HG03039 (cell line): ENCODE data around the gene WNT7A.

Source experiments
- ATAC-seq: cut with Tn5 transposase; IDR thresholded peaks from one replicate; pipeline ENCODE4 v1.9.1; 2021; ENCODE audit warnings: mild to moderate bottlenecking, moderate library complexity; ENCODE audit not compliant: unreplicated experiment

The WNT7A gene

DNA sequence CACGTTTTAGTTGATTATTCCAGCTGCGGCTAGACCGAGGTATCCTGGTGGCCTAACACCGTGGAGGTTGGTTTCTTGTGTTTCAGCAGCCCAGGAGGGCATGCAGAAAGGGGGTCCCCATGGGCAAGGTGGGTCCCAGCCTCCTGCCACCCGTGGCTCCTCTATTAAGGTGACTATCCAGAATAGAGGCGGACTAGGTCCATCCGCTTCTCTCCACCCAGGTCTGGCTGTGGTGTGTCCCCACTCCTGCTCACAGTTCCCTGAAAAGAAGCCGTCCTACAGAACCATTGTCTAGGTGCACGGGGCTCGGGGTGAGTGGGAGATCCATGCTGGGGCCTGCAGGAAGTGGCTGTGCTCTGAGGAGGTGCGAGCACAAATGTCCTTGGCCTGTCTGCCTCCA, 81.5 kb downstream of the WNT7A start:
- no peak for ATAC-seq

DNA sequence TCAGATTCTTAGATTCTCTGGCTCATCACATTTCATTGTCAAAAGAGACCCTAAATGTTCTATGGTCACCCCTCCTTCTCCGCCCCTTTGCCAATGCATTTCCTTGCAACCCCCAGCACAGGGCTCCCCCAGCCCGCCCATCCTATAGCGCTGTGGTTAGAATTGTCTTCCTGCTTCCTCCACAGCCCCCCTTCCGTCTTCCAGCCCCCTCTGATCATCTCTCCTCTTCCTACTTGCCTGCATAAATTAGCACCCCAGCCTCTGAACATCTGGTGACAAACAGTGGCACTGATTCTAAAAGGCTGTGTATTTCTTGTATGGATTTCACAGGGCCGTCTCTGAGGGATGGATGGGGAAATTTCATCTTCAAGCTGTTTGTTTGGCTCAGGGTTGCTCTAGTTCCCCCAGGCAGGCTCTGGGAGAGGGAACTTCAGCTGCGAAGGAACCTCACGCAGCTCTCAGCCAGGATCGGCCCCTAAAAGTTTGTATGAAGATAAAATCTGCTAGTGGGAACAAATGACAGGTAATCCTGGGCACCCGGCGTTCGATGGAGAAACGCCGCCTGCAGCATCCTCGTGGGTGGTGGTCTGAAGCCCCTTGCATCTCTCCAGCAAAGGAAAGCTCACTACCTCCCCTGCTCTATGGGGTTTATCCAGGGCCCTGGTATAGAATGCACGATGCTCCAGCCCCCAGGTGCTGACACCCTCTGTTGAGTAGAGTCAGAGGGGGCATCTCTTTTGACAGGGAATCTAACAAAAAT, 83.0 kb downstream of the WNT7A start:
- ATAC-seq, result no peak

DNA sequence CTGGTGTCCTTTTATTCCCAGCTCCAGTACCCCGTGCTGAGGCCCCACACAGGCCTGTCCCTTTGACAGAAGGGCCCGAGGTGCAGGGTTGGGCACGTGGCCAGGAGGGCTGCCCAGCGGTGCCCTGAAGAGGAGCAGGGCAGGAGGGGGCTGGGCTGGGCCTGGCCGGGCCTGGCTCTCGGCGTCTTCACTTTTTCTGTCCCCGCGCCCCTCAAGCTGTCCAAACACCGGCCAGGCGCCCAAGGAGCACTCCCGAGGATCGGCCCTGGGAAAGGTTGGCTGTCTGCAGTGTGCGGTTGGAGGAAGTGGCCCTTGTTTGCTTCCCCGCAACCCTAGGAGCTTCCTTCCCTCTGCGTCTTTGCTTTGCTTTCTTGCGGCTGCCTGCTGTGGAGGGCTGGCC, 84.1 kb downstream of the WNT7A start:
- no peak for ATAC-seq

DNA sequence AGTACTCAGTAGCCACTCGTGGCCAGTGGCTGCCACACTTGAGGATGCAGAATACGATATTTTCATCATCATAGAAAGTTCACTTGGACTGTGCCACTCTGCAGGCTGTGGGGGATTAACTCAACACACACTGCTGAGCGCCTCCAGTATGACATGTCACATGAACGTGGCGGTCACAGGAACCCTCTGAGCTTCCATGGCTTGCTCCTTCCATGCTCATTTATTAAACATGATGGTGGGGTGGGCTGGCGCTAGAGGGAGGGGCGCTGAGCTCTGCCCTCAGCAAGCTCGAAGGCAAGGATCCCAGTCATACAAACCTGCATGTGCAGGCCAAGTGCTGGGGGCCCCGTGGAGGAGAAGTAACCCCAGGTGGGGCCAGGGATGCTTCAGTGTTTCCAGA, 85.5 kb downstream of the WNT7A start:
- ATAC-seq, result no peak

DNA sequence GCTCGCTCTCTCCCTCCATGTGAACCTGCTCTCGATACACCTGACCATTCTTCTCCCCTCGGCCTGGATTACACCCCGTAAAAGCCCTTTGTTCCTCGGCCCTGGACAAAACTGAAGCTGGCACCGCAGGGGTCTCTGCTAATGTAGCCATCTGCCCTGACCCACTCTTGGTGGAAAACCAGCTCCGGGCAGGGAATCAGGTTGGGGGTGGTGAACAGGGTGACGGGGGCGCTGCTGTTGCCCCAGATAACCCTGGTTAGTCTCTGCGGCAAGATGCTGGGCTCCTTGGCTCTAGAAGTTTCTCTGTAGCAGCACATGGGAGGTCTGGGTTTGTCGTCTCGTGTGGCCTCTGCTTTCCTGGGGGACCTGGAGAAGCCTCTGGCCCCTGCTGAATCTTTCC, 86.4 kb downstream of the WNT7A start:
- ATAC-seq, result no peak

DNA sequence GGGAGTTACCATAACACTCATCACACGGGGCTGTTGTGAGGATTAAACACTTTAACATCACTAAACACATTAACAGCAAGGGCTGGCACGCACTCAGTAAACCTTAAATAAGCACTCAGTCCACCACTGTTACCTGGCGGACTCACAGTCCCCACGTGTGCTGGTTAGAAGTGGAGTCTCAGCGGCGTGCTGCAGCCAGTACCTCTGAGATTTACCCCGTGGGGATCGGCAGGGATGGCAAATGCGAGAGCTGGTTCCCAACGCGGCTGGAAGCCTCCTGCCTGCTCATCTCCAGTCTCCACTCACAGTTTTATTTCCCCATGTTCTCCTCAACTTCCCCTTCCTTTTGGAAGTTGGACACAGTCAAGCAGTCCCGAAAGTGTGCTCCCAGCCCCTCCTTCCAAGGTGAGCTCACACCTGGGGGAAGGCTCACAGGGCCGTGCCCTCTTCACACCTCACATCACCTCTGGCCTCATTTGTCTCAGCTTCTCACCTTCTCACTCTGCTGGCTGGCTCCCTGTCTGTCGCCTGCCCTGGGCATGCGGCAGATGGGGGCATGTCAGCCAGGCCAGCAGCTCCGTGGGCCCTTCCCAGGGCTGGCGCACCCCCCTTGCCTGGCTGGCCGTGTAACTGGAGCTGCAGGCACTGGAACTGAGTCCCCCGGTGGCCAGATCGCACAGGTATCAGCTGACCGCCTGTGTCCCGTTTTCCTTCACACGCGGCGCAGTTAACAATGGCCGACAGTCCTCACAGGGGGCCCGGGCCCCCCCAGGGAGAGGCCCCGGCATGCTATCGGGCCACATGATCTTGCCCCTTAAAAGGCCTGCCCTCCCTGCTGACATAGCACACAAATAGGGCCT, 87.1 kb downstream of the WNT7A start:
- no peak for ATAC-seq

DNA sequence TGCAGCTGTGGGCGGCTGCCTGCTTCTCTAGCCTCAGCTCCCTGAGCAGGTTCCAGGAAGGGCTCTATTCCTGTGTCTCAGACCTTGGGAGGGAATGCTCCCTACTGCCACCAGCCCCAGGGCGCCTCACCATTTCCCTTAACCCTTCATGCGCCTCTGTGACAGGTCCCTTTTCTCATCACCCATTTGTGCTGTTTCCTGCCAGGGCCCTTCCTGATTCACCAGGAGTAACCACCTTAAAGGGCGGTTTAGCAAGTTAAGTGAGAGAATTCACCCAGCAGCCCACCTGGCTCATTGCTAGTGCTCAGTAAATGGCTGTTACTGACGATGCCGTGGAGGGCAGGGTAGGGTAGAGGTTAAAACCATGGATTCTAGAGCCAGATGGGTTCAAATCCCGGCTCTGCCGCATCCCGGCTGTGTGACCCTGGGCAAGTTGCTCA, 87.8 kb downstream of the WNT7A start:
- no peak for ATAC-seq

DNA sequence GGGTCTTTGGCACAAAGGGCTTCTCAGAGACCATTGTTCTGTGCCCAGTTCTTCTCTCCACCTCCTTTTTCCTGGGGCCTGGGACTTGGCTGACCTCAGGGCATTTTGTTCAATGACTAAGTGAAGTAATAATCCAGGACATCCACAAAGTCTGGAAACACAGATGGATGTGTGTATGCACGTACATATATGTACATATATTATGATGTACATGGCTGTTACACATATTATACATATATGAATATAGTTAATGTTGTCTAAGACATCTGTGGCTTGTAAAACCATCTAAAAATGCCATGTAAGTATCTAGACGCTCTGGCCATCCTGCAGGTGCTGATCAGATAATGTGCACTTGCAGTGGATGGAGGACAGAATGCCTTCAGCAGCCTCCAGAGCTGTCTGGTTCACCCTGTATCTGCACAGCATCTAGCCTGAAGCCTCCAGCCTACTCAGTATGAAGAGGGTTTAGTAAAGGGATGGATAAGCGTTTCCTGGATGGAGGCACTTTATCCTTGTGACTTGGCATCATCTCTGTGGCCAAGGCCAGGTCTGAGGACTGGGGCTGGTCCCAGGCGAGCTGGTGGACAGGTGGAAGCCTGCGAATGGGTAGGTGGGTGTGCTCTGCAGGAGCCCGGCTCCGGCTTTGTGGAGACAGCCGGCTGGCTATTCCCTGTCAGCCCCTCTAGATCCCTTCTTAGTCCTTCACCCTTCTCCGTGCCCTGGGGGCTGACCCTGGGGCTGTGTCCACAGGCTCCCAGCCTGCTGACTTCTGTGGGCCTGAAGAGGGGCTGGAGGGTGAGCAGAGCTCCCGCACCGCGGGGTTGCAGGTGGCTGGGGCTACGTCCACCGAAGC, 88.4 kb downstream of the WNT7A start:
- no peak for ATAC-seq

DNA sequence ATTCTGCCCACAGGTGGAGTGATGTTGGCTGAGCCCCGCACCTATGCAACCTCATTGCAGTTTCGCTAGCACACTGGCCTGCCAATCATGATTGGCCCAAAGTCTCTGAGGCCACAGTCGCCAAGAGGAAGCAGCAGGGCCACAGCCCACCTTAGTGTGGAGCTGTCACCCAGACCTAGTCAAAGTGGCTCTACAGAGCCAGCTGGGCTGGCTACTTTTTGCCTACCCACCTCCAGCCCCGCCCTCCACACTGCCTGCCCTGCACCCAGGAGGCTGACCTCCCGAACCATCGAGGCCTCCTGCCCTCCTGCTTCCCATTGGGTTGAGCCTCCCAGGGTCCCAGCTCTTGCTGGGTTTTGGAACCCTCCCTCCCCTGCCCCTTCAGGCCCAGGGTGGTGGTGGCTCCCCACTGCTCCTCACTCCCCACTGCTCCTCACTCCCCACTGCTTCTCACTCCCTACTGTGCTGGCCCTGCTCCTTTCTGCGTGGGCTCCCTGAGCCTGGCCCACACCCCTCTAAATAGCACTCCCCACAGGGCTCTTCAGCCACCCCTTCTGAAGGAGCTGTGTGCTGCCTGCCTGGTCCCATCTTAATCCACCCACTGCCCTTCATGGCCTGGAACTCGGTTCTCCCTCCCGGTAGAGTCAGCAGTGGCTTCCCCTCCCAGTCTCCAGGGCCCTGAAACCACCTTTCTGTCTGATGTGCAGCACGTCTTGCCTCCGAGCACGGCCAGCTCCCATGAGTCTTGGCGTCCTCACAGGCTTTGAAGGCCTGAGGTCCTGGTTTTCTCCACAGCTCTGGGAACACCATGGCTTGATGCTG, 89.3 kb downstream of the WNT7A start:
- ATAC-seq, result no peak

DNA sequence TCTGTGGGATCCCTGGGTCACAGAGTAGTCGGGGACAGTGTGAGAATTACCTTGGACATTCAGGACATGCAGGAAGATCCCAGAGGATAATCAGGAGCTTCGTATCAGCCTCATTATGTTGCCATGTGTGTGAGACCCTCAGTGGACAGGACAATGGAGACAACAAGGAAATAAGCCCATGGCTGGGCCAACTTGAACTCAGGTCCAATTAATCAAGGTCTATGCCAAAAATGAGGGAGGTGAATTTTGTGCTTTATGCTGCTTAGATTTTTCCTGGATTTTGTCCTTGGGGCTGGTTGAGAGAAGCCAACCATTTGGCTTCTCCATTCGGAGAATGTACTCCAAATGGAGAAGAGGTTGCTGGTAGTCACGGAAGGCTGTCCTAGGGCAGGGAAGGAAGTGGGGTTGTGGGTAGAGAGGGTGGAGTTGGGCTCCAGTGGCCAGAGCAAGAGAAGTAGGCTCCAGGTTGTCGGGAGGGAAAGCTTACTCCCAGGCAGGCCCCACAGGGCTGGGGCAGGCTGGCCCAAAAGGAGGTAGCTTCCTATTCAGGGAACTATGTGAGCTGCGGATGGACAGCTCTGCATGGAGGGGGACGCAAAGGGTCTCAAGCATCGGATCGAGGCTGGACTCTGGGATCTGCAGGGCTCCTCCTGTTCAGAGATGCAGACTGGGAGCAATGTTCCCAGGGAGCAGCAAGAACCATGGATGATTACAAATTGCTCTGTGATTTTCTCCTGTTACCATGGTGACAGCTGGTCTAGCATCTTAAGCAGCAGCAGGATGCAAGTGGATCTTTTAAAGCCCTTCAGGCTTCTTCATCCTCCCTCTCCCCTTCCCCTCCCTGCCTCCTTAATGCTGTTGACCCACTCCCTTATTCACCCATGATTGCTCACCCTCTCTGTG, 91.1 kb downstream of the WNT7A start:
- ATAC-seq, result no peak

DNA sequence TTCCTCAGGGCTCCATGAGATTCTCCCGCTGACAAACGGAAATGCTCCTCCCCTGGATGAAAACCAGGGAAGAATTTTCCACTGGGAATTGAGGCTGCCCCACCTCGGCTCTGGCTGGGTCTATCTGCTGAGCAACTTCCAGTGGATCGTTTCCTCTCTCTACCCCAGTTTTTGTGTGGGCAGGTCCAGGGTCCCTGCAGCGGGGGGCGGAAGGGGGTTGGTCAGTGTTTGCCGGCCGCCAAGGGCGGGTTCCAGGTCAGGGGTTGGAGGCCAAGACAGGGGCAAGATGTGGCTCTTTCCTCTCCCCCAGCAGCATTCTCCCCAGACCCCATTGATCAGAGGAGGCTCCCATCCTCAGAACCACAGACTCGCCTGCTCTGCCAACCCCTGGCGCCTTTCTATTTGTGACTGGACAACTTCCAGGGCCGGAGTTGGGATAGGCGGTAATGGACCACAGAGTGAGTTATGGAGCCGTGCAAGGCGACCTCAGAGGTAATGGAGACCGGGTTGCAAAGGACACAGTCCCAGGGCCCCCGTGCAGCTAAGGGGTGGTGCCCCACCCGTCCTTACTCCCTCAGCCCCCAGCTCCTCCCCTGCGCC, 92.2 kb downstream of the WNT7A start:
- no peak for ATAC-seq

DNA sequence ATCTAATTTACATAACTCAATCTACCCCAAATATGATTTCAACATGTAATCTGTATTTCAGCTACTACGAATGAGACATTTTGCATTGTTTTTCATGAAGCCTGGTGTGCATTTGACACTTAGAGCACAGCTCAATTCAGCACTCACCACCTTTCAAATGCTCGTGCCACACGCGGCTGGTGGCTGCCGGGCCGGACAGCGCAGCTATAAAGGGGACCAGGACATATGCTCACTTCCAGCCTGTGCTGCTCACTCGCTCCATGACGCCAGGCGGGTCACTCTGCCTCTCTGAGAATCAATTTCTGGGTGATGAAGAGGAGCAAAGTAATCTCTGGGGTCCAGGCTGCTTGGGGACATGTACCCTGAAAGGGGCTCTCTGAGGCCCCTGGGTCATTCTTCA, 93.1 kb downstream of the WNT7A start:
- no peak for ATAC-seq

DNA sequence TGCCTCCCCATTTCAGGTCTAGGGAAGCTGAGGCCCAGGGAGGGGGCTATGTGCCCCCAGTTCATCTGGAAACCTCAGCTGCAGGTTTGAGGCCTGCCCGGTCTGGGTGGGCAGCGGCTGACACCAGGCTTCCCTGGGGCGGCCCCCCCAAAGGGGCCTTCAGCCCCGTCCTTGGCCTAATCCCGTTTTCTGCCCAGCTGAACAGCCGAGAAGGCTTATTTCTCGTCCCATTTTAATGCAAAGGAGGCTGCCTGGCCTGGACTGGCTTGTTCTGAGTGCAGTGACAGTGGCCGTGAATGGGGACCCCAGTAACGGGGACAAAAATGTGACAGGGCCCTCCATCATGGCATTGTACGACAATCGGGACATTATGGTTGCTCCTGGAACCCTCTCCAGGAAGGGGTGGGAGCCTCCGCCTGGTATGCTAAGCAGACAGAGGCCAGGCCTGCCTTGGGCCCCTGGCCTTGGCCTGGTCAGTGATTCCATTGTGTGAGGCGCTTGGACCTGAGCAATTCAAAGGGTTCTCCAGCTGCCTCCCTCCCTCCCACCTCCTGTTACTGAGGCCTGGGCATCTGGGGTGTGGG, 93.9 kb downstream of the WNT7A start:
- no peak for ATAC-seq

DNA sequence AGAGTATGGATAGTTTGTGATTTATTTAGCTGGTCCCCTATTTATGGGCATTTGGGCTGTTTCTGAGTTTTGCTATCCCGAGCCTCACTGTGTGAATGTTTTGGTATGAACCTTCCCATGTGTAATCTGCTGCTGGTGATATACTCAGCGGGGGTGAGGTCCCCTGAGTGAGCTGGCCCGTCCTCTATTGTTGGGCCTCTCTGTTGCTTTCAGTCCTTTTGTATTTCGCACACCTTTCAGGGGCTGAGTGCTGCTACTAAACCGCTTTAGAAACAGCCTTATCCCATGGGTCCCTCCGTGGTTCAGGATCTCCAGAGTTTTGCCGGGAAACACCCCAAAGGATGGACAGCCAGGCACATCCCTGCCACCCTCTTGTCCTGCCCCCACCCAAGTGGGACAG, 94.5 kb downstream of the WNT7A start:
- no peak for ATAC-seq

DNA sequence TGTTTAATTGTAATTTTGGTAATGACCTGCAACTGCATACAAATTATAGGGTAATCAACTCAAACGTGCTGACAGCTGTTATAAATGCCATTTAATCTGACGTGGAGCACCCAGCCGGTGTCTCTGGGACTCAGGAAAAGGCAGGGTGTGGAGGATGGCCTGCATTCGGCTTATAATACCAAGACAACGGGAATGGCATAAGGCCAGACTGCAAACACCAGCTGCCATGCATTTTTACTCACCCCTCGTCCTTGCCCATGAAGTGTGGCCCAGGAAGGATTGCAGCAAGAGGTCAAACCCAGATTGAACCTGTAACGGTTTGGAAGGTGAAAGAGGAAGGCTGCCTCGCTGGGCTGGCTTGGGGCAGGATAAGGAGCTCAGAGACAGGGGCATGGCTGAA, 96.4 kb downstream of the WNT7A start:
- no peak for ATAC-seq

DNA sequence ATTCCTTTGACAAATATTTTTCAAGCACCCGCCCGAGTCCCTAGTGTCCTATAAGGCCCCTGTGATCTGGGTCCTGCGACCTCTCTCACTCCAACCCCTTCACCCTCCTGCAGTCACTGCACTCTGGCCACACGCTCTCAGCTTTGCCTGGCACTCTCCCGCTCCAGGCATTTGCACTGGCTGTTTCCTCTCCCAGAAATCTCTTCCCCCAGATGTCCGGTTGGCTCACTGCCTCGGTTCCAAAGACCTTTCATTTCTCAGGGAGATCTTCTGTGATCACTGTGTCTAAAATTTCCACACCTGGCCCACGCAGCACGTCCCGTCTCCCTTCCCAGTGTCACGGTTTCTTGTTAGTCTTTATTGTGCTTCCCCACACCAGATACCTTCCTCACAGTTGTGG, 97.4 kb downstream of the WNT7A start:
- no peak for ATAC-seq

DNA sequence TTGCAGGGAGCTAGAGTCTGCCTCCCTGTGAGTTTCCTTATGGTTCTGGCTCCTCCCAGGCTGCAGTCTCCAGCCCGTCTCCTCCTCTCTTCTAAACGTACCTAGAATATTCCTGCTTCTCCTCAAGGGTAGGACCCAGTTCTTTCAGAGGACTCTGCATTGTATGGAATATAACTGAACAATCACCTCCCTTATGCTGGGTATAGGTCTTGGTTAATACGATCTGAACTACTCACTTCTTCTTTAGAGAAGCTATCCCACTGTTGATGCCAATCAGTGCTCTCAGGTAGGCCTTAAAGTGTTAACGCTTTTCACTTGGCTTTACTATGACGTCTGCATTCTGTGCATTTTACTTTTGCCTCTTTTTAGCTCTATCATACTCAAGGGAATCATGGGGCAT, 98.5 kb downstream of the WNT7A start:
- no peak for ATAC-seq

DNA sequence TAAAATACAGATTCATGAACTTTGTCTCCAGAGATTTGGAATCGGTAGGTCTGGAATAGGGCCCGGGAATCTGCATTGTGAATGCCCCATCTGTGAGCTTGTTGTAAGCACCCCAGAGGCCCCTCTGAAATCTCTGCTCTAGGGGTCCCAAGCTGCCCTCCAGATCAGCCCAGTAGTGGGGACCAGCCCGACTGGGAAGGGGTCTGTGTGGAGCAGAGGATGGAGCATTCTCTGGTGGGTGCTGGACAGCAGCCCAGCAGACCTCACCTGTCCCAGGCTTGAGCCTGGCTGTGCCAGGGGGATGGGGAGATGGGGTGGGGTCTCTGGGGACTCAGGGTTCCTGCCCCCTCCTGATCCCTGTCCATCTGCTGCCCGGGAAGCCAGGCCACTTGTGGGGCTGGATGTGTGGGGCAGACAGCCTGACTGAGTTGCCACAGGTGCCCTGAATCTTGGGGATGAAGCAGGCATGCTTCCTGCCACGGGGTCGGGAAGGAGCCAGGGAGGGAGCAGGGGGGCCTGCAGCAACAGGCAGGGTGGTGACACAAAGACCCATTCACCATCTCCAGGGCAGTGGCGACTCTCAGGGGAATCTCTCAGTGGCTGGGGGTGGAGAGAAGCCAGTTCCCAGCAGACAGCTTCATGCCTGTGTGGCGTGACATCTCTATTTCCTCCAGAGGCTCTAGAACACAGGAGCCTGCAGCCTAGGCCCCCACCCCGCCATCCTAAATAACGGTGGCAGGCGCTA, 99.3 kb downstream of the WNT7A start:
- no peak for ATAC-seq
